ENCODE data around the gene C1QTNF2.
"Not testable (repeated sequence)": the region's sequence is repeated elsewhere in the genome, so short reads cannot be mapped to it uniquely, and the experiment has no call there.

C1QTNF2 gene

DNA sequence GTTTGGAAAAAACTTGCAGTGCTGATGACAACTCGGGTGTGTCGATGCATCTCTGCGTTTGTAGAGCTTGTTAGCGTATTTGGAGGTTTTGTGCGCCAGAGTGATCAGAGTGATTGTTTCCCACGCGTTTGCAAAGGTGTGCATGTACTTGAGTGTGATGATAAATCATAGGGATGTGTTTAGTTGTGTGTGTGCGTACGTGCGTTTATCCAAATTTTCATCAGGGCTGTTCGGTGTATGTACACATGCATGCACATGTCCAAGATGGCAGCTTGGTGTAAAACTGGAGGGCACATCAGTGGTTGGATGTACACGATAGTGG is 248 bp upstream of the C1QTNF2 start:
- no peak for DNase-seq

DNA sequence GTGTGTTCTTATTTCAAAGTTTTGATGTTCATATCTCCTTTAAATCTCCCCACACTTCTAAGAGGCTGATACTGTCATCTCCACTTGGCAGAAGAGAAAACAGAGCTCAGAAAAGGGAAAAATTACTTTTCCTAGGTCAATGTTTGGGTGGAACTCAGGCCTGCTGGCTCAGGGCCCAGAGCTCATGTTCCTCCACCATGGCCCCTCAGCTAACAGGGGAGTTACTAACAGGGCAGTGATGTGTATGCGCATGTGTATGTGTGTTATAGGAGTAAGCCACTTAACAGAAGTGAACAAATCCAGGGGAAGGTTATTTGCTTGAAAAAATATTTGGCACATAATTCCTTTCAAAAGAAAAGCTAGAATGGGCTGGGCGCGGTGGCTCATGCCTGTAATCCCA is 2.5 kb downstream of the C1QTNF2 start:
- no peak for DNase-seq

DNA sequence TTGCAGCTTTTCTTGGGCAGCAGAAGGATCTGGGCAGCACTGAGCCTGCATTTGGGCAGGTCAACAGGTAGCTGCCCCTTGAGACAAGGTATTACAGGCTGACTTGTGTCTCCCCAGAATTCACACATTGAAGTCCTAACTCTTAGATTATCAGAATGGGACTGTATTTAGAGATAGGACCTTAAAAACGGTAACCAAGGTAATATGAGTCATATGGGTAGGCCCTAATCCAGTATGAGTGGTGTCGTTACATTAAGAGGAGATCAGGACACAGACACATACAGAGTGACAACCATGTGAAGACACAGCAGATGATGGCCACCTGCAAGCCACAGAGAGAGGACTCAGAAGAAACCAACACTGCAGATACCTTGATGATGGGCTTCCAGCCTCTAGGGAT is 3.2 kb downstream of the C1QTNF2 start:
- no peak for DNase-seq

DNA sequence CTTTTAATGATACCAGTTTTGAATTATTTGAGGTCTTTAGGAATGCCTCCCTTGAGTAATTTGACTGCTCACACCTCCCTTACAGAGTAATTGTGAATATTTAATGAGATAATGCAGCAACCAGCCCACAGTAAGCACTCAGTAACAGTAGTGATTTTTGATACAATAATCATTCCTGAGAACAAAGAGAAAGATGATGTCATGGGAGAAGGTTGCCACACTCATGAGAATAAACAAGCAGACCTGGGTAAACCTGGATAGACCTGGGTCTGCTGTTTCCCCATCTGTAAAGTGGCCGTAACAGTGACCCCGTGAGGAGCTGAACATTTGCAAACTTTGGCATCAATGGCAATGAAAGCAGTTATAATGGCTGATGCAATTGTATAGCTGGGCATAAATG is 4.2 kb downstream of the C1QTNF2 start:
- DNase-seq, result no peak

DNA sequence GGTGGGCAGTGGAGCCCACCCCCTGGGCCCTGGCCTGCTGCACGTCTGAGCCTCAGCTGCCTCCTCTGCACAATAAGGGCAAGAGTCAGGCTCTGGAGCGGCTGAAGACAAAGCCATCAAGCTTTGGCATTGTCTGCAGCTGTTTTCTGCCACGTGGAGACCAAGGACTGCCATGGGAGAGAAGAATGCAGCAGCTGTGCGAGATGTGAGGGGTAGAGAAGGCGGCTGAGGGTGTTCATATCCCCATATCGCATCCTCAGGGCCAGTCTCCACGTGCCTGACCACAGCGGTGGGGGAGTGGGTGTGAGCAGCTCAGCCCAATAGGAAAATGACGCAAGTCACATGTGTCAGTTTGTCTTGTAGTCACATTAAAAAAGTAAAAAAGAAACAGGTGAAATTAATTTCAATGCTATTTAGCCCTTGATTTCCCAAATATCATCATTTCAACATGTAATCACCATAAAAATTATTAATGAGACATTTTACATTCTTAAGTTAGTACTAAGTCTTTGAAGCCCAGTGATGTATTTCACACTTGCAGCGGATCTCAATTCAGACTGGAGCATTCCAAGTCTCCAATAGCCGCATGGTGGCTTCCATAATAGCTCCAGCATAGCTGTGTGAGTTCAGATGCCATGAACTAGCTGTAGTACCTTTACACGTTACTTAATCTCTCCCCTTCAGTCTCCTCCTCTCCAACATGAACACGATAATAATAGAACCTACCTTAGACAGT is 6.6 kb downstream of the C1QTNF2 start:
- no peak for DNase-seq

DNA sequence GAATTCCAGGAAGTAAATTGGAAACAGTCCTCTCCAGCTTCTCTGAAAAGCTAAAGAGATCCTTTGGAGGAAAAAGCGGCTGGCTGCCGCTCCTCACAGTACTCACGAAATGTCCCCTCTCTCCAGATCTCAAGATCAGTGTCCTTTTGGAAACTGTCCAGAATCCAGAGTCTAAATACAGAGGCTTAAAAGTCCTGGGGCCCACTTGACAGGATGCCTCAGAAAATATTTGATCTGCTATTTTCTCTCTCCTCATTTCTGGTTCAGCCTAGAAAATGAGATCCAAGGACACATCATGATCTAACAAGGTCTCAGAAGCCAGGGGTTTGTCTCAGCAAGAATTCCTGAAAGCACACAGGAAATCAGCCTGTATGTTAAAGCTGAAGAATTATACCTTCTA is 7.2 kb downstream of the C1QTNF2 start:
- no peak for DNase-seq

DNA sequence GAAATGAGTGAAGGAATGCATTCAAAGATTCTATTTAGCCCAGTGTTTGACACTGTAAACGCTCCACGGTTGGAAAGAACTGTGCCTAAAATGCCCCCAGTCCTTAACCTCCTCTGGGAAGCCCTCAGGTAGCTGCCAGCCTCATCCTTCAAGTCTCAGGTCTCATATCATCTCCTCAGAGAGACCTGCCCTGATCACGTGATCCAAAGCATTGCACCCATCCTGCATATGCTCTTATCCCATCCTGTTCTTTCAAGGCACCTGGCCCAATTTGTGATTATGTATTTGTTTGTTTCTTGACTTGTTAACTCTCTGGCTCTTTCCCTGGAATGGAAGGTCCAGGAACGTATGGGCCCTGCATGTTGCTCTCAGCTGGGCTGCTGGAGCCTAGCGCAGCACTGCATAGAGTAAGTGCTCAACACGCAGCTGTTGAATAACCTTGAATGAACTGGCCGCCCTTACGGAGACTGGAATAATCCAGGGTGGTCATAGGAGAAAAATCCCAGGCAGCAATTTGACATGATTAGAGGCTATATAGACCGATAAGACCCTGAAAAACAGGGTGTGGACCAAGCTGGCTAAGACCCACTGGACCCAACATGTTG is 8.7 kb downstream of the C1QTNF2 start:
- no peak for DNase-seq

DNA sequence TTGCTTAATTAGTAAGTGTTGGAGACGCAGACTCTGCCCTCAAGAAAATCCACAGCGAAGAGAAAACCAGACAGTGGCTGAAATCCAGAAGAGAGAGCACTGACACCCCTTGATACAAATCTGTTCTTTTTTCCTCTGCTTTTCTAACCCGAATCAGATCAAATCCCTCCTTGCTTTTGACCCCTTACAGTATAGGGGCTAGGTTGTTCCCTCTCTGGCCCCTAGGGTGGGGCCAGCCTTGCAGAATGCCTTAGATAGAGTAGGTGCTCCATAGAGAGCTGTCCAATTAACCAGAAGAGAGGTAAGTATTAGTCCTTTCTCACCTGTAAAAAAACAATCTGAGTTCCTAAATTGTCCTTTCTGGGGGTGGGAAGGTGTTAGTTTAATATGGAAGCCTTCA is 10.1 kb downstream of the C1QTNF2 start:
- DNase-seq, result no peak

DNA sequence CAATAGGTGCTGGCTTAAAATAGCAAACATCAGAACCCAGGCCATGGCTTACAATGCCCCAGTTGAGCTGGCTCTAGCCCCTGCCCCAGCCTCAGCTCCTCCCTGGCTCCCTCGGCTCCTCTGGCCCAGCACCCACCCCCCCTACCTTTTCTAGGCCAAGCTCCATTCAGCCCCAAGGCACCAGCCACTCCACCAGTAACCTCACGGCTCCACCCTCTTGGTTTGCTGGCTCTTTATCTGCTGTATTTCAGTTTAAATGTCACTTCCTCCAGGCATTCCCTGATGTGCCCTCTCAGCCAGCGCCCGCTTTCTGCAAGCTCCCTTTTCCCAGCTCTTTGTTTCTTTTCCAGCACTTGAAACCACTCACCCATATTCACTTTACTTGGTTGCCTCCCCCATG is 10.6 kb downstream of the C1QTNF2 start:
- no peak for DNase-seq

DNA sequence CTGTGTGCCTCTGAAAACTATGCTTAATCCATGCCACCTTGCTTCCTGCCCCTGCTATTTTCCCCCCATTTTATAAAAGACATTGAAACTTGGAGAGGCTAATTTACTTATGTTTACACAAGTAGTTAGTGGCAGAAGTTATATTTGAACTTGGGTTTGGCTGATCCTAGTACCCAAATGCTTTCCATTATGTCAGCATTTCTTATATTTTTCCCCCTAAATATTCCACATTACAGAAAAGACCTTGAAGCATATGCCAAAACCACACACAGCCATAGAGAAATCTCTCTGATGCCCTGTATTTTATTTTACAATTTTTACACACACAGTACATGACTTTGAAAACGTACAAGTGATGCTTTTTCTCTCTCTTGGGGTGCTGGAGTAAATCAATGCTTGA is 11.2 kb downstream of the C1QTNF2 start:
- DNase-seq, result no peak

DNA sequence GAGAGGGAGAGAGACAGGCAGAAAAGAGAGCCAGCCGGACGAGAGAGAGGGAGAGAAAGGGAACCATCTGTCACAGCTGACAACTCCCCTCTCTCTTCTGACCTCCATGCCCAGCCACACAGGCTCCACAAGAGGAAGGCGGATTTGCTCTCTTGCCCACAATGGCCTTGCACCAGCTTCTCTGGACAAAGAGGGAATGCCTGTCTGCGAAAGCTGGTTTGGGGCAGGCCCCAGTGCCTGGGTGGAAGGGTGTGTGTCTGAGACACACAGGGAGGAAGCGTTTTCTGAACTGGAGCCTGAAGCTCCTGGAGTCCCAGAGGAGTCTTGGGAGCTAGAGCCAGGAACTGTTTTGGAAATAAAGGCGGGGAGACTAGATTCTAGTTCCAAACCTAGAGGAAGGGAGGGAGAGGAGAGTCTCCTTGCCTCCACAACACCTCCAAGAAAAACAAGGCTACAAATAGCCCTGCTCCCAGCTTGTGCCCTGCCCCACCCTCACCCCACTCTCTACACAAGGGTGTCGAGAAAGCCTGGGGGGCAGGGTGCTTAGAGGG is 12.5 kb downstream of the C1QTNF2 start:
- DNase-seq, result no peak

DNA sequence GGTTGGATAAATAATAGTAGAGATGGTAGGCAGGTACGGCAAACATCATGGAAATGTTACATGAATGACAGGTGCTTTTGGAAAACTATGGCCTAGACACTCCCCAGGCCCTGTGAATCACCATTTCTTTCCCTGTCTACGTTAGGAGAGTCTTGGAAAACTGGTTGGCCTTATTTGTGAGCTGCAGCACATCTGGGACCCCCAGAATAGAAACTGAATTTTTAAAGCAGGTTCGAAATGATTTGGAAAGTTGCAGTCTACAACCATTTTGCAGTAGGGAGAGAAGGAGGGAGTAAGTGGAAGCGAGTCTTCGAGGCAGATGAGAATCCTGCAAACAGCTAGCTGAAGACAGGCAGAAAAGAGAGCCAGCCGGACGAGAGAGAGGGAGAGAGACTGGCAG is 13.0 kb downstream of the C1QTNF2 start:
- DNase-seq, result no peak

DNA sequence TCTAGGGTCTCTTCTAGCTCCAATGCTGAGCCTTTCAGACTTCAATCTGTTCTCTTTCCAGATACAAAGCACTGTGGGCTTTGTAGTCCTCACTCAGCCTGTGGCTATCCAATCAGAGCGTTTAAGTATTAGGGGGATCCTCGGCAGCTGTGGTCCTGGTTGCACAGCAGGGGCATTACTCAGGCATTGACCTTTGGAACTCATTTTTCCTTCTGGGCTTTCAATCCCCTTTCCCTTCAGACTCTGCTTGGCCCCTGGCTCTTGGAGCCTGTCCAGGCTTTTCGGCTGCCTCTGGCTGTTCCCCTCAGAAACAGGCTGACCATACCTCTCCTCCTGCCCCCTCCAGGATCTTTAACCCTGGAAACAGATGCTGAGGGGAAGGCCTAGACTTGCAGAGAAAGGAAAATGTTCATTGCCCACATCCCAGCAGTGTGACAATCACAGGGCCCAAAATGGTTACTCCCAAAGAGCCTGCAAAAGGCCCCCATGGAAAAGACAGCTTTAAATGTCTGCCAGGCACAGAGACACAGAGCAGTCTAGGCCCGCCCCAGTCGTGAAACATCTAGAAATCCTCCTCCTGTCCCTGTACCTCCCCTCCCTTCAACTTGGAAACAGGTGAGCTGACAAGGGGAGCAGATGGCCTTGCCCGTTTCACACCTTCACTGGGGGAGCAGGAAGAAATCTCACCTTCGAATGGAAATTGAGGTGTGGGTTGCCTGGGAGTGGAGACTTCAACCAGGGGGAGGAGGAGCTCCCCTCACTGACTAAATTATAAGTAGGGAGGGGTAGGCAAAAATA is 13.7 kb downstream of the C1QTNF2 start:
- no peak for DNase-seq

DNA sequence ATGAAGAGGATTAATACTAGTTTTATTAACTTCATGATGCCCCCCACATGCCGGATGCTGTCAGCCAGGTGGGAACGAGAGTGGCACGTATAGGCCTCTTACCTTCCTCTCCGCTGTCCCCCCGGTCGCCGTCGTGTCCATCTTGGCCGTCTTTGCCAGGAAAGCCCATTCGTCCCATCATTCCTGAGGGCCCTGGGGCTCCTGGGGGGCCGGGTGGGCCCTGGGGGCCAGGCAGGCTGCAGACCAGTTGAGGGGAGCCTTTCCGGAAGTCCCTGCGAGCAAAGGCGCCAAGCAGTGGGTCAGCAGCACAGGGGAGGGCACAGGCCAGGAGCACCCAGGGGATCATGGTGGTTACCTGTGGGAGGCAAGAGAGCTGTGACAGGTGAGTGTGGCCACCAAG is 15.8 kb downstream of the C1QTNF2 start:
- DNase-seq, result no peak

DNA sequence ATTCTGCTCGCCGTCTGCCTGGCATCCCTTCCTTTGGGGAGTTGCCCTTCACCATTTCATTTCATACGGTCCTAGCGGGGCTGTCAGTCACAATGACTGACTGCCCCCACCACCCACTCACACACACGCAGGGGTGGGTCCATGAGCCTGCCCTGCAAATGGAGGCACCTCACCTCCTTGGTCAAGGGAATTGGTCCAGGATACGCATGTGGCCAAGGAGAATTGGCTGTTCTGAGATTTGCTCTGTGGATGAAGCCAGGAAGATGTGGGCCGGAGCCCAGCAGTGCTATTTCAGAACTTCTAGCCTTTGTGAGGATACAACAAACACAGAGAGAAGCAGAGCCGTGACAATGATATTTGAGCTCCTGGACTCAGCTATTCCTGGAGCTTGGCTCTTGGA is 17.0 kb downstream of the C1QTNF2 start:
- no peak for DNase-seq

DNA sequence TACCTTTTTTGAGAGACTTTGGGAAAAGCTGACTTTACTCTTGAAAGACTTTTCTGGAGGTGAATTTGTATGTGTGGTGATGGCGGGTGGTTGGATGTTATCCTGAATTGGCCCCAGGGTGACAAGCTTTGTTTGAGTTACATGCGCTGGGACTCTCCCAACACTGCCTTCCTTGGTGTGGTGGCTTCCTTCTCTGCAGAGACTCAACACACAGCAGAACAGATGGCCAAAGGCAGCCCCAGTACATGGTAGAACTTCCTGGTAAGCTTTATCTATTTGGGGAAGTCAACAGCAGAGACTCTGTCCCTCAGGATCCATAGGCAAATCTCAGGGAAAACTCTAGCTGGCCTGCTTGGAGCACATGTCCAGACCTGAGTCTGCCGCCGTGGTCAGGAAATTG is 18.1 kb downstream of the C1QTNF2 start:
- no peak for DNase-seq

DNA sequence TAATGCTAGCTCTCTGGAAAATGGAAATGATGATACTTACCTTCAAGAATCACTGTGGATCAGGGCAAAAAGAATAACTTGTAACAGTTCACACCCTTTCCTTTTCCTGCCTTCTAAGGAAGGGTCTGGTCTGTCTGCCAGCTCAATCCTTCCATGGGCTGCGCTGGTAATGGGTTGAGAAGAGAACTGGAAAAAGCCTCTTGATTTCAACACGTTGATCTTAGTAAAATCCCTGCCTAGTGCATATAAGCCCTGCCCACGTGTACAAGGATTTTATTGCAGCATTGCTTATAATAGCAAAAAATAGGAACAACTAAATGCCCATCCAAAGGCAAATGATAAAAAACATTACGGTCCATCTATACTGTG is 20.5 kb downstream of the C1QTNF2 start:
- DNase-seq, result no peak

DNA sequence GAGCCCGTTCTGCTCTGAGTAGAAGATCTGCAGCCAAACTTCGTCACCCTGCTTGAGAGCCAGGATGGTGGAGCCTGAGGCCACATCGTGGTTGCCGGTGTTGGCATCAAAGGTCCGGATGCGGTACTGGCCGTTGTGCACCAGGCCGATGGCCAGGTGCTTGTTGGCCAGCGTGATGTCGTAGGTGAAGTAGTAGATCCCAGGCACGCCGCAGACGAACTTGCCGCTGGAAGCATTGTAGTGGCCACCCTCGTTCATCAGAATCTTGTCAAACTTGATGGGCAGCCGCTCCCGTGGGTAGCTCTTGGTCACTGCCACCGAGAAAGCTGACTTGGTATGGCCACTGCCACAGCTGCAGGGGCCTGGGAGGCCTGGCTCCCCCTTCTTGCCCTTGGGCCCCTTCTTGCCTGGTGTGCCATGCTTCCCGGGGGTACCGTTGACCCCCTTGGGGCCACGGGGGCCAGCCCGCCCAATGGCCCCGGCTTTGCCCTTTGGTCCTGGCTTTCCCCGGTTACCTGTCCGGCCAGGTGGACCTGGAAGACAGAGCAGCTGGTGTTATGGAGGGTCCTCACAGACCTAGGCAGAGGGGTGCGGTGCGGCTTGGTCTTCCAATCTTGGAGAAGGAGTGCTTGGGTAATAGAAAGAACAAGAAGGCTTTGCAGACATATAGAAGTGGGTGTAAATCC is 21.0 kb downstream of the C1QTNF2 start:
- no peak for DNase-seq

DNA sequence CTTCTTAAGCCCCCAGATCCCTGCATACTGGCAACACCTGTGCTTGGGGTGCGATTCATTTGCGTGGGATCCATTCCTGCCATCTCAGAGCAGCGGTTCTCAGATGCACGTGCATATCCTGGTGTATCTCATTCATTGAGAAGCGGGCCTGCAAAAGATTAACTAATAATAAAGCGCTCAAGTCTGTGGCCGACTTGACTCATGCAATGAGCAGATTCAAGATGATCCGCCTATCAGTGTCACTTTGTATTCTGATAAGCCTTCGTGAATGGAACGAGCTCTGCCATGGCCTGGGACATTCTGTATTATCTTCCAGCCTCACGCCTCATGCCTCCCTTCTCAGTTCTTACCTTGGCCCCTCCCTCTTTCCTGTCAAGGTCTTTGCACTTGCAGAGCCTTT is 22.3 kb downstream of the C1QTNF2 start:
- DNase-seq, result no peak

DNA sequence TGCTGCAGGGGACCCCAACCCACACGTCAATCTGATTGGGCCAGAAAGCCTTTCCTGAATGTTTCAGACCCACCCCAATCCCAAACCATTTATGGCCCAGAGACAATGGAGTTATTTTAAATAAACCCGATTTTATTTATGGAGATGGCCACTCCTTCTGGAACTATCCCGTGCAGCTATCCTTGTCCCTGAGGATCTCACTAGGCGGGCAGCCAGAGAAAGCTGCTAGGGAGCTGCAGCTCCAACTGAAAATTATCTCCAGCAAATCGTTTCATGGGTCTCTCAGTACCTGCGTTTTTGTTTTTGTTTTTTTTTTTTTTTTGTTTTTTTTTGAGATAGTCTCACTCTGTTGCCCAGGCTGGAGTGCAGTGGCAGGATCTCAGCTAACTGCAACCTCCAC is 23.0 kb downstream of the C1QTNF2 start:
- DNase-seq, result no peak

DNA sequence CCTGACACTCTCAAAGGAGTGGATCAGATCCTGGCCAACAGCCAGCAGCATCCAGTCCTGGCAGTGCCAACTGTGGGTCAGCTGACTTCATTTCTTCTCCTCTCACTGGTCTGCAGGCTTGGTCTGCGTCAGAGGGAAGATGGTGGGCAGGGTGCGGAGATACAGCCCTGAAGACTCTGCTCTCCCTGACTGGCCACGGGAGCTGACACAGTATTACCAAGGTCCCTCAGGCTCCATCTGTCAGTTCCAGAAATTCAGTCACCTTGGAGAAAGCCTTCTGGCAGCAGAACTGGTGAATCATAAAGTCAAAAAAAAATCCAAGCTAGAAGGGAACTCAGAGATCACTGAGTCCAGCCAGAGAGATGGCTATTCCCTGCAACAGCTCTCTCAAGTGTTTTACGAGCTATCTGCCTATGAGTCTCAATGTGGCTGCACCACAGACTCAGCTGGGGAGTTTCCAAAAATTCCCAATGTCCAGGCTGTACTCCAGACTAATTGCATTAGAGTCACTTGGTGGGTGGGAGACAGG is 27.9 kb downstream of the C1QTNF2 start:
- no peak for DNase-seq

DNA sequence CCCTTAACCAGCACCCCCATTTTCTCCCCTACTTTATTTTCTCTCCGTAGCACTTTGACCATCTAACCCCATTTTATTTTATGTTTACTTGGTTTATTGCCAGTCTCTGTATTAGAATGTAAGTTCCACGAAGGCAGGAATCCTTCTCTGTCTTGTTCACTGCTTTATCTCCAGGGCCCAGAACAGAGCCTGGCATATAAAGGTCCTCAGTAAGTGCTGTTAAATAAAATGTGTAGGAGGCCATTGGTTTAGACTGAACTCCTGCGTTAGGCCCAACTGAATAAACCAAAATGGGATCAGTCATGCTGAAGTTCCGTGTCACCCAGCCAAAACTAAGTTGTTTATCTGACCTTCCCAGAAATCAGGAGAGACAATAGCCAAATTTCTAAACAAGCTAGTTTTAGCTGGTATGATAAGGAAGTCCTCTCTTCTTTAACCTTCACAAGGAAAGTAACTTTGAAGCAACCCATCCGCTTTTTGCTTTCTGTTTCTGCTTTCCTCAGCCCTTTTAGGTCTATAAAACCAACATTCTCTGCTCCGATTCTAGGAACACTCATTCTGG is 29.0 kb downstream of the C1QTNF2 start:
- DNase-seq, result no peak

DNA sequence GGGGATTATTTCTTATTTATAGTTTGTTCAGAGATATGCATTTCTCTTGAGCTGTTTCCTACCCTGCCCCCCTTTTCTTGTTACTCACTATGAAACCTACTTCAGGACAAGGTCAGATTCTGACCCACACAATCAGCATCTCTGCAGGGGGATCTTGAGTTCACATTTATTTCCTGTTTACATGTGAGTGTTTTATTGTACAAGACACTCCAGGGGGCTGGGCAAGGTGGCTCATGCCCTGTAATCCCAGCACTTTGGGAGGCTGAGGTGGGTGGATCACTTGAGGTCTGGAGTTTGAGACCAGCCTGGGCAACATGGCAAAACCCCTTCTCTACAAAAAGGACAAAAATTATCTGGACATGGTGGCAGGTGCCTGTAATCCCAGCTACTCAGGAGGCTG is 29.9 kb downstream of the C1QTNF2 start:
- DNase-seq, result not testable (repeated sequence)

Measured in NCI-H187 (cell line).